Amygdala (tissue), 56 donors: ENCODE measurements around the gene COL4A2.

Source experiments
- DNase-seq, 56 donors: peaks; one replicate each; lab custom pipeline; 2025; lab: John Stamatoyannopoulos, UW

Gene COL4A2

GRCh38 chr13:110412132-110412914, 105.2 kb downstream of the COL4A2 start:
- DNase-seq = peak in 51 of 56 donors; percentile 15 to 88 (median 57)

- no peak for DNase-seq
Observed at GRCh38 chr13:110413016-110413675, 106.1 kb downstream of the COL4A2 start.

- no peak for DNase-seq
Observed at GRCh38 chr13:110413676-110414040, 106.6 kb downstream of the COL4A2 start.

- no peak for DNase-seq
Observed at GRCh38 chr13:110414283-110414682, 107.2 kb downstream of the COL4A2 start.

GRCh38 chr13:110414931-110415330, 107.8 kb downstream of the COL4A2 start:
- DNase-seq = no peak

GRCh38 chr13:110415669-110416068, 108.6 kb downstream of the COL4A2 start:
- DNase-seq = no peak

- no peak for DNase-seq
Observed at GRCh38 chr13:110416131-110417025, 109.3 kb downstream of the COL4A2 start.

GRCh38 chr13:110418944-110419343, 111.9 kb downstream of the COL4A2 start:
- no peak for DNase-seq

GRCh38 chr13:110419381-110419791, 112.3 kb downstream of the COL4A2 start:
- DNase-seq = no peak

GRCh38 chr13:110419946-110420345, 112.9 kb downstream of the COL4A2 start:
- DNase-seq = no peak

- DNase-seq = no peak
Observed at GRCh38 chr13:110420626-110421025, 113.5 kb downstream of the COL4A2 start.

- no peak for DNase-seq
Observed at GRCh38 chr13:110421061-110421460, 114.0 kb downstream of the COL4A2 start.

GRCh38 chr13:110421696-110422385, 114.8 kb downstream of the COL4A2 start:
- DNase-seq = no peak

- no peak for DNase-seq
Observed at GRCh38 chr13:110422913-110423688, 116.0 kb downstream of the COL4A2 start.

GRCh38 chr13:110423689-110424302, 116.7 kb downstream of the COL4A2 start:
- no peak for DNase-seq

GRCh38 chr13:110424569-110425443, 117.7 kb downstream of the COL4A2 start:
- no peak for DNase-seq

- no peak for DNase-seq
Observed at GRCh38 chr13:110425444-110425780, 118.3 kb downstream of the COL4A2 start.

- DNase-seq = peak in 5 of 56 donors; percentile 5 to 28 (median 18)
Observed at GRCh38 chr13:110426735-110427134, 119.7 kb downstream of the COL4A2 start.
